ENCODE data around the gene BEND7.

DNA sequence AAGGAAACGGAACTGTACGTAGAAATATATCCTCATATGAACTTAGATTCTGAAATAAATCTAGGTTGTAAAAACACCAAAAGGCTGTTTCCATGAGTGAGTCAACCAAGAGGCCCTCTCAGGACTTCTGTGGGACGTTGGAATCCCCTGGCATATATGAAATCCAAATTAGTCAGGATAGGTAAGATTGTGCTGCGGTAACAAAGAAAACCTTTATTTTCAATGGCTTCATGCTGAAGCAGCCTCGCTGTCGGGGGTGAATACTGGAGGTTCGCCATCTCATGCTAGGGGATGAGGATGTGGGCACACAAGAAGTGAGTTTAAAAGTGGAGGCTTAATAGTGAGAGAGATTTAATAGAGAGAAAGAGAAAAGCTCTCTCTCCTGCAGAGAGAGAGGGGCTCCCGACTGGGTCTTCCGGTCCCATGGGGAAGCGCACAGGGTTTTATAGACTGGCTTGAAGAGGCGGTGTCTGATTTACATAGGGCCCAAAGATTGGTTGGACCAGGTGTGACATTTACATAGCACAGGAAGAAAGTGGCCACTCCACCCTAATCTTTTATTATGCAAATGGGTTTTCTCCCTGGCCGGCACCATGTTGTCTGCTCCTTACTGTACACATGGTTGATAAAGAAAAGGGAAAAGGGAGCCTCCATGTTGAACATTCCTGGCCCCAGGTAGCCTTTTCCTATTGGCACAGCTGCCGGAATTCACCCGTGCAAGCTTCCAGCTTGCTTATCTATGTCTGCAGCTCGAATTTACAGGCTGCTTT is 128.4 kb downstream of the BEND7 start:
- no peak for TF ChIP-seq POLR2A (IDR thresholded peaks at IDR 0.05; ENCODE audit: low read depth, low read length)
- no peak for TF ChIP-seq POLR2AphosphoS5 (IDR thresholded peaks at IDR 0.05; ENCODE audit: low read depth, low read length)
- TF ChIP-seq TAF1 (IDR thresholded peaks at IDR 0.05; ENCODE audit: low read depth, low read length) = no peak
- TF ChIP-seq SPI1 (IDR thresholded peaks at IDR 0.05; ENCODE audit: low read depth, low read length) = no peak
